DND-41 (cell line): ENCODE data around the gene FMN1.

Experiments used
- ATAC-seq: fragments of 200-7000 bp; cut with Tn5 transposase; 3 replicates; pipeline ENCODE4 v1.9.1; 2021; ENCODE audit warnings: low read depth; ENCODE audit not compliant: insufficient read depth
- DNase-seq: peaks from one replicate; pipeline ENCODE4 v3.0.0-alpha.2; 2020
- H2AFZ ChIP-seq: 2 replicates; pipeline ENCODE4 v1.6.0; 2012; ENCODE audit warnings: low read depth, low read length
- H3K27ac ChIP-seq: 2 replicates; pipeline ENCODE4 v1.5.1; 2012; ENCODE audit warnings: low read length, inconsistent platforms
- H3K27me3 ChIP-seq: fragments of 200-600 bp; sonication (generic); 2 replicates; pipeline ENCODE4 v1.6.0; 2012; ENCODE audit warnings: low read length, mild to moderate bottlenecking, inconsistent platforms; ENCODE audit not compliant: insufficient read depth, poor library complexity
- H3K36me3 ChIP-seq: 2 replicates; pipeline ENCODE4 v1.5.1; 2012; ENCODE audit warnings: low read length, inconsistent platforms; ENCODE audit not compliant: insufficient read depth
- H3K4me1 ChIP-seq: 2 replicates; pipeline ENCODE4 v1.5.1; 2012; ENCODE audit warnings: mild to moderate bottlenecking, low read length; ENCODE audit not compliant: insufficient read depth
- H3K4me2 ChIP-seq: 2 replicates; pipeline ENCODE4 v1.6.0; 2012; ENCODE audit warnings: mild to moderate bottlenecking, moderate library complexity, low read length, inconsistent platforms; ENCODE audit not compliant: insufficient read depth
- H3K4me3 ChIP-seq, 2 experiments: fragments of 200-600 bp in 1 of 2; shearing (Covaris generic) in 1 of 2; 2 replicates each; pipeline ENCODE4 v1.5.1; 2012 to 2016; ENCODE audit warnings: inconsistent platforms in 2 of 2, low read length in 2 of 2, mild to moderate bottlenecking in 2 of 2, low read depth in 1 of 2, moderate library complexity in 1 of 2
- H3K79me2 ChIP-seq: 2 replicates; pipeline ENCODE4 v1.6.0; 2012; ENCODE audit warnings: low read length, inconsistent platforms; ENCODE audit not compliant: insufficient read depth
- H3K9ac ChIP-seq: 2 replicates; pipeline ENCODE4 v1.6.0; 2012; ENCODE audit warnings: low read depth, mild to moderate bottlenecking, inconsistent platforms, low read length, moderate library complexity
- H3K9me3 ChIP-seq: 2 replicates; pipeline ENCODE4 v1.5.1; 2012; ENCODE audit warnings: low read length, moderate library complexity, mild to moderate bottlenecking, inconsistent platforms; ENCODE audit not compliant: insufficient read depth, severe bottlenecking
- H4K20me1 ChIP-seq: 2 replicates; pipeline ENCODE4 v1.6.0; 2012; ENCODE audit warnings: low read length; ENCODE audit not compliant: insufficient read depth
- CTCF ChIP-seq: IDR thresholded peaks from 2 replicates; pipeline ENCODE4 v1.5.1; 2012; ENCODE audit warnings: borderline replicate concordance, low read length, moderate library complexity, mild to moderate bottlenecking; ENCODE audit not compliant: poor library complexity, severe bottlenecking; ENCODE audit errors: extremely low read depth
- EZH2 ChIP-seq: IDR thresholded peaks from 3 replicates; pipeline ENCODE4 v1.6.1; 2012; ENCODE audit warnings: borderline replicate concordance, low read depth, mild to moderate bottlenecking, moderate library complexity, low read length, inconsistent platforms; ENCODE audit not compliant: severe bottlenecking

The FMN1 gene

GRCh38 chr15:32884146-32884545, 310.4 kb downstream of the FMN1 start:
- H3K4me2 ChIP-seq: no peak overlapping the region
- no peaks in the 10 kb centered on the region for H3K79me2 ChIP-seq
- TF ChIP-seq EZH2: no peak
- no peak for TF ChIP-seq CTCF
- DNase-seq: no peak
- H4K20me1 ChIP-seq: no peaks in the 10 kb centered on the region
- no peak overlapping the region for H2AFZ ChIP-seq
- no peak for ATAC-seq
- H3K4me3 ChIP-seq: no peak overlapping the region
- no peak overlapping the region for H3K9ac ChIP-seq
- no peak overlapping the region for H3K27ac ChIP-seq
- H3K36me3 ChIP-seq: no peaks in the 10 kb centered on the region
- no peaks in the 10 kb centered on the region for H3K4me1 ChIP-seq
- H3K27me3 ChIP-seq: peaks cover 3% of the 10 kb centered on the region
- H3K9me3 ChIP-seq: no peaks in the 10 kb centered on the region

GRCh38 chr15:32882955-32883354, 311.6 kb downstream of the FMN1 start:
- H3K27me3 ChIP-seq: peaks cover 5% of the 10 kb centered on the region
- no peak overlapping the region for H3K9ac ChIP-seq
- no peaks in the 10 kb centered on the region for H3K4me1 ChIP-seq
- H3K4me3 ChIP-seq: no peak overlapping the region
- H4K20me1 ChIP-seq: no peaks in the 10 kb centered on the region
- no peak for DNase-seq
- H3K79me2 ChIP-seq: no peaks in the 10 kb centered on the region
- H3K4me2 ChIP-seq: no peak overlapping the region
- H3K36me3 ChIP-seq: no peaks in the 10 kb centered on the region
- TF ChIP-seq EZH2: no peak
- no peak for TF ChIP-seq CTCF
- no peak overlapping the region for H3K27ac ChIP-seq
- no peak overlapping the region for H2AFZ ChIP-seq
- ATAC-seq: no peak
- H3K9me3 ChIP-seq: no peaks in the 10 kb centered on the region

DNA sequence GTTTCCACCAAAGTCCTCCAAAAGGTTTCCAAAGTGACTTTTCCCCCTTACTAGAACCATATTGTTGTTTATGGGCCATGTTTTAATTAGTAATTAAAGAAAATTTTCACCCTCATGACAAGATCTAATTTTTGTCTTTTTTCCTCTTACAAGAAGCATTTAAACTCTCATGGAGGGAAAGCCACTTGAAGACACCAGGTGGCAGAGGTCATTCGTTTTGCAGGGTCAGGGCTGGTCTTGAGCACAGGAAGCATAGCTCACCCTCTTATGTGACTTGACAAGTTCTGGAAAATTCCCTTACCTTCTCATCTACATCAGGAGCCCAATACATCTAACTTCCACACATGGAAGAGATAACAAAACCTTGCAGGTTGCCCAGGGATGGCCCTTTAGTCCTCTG, 313.0 kb downstream of the FMN1 start:
- no peak for TF ChIP-seq EZH2
- no peak for TF ChIP-seq CTCF
- Histone ChIP-seq H4K20me1 (no peaks in the 10 kb centered on the region), H3K79me2 (no peaks in the 10 kb centered on the region), H2AFZ (no peak overlapping the region), H3K4me1 (no peaks in the 10 kb centered on the region), H3K4me2 (no peak overlapping the region), H3K36me3 (no peaks in the 10 kb centered on the region), H3K27me3 (peaks cover 7% of the 10 kb centered on the region), H3K9ac (no peak overlapping the region), H3K27ac (no peak overlapping the region), H3K9me3 (no peaks in the 10 kb centered on the region), H3K4me3 (no peak overlapping the region)
- DNase-seq (no peak), ATAC-seq (no peak)

- Histone ChIP-seq H3K27me3 (peaks cover 7% of the 10 kb centered on the region), H3K36me3 (no peaks in the 10 kb centered on the region), H2AFZ (no peak overlapping the region), H4K20me1 (no peaks in the 10 kb centered on the region), H3K4me1 (no peaks in the 10 kb centered on the region), H3K79me2 (no peaks in the 10 kb centered on the region), H3K9ac (no peak overlapping the region), H3K9me3 (no peaks in the 10 kb centered on the region), H3K27ac (no peak overlapping the region), H3K4me2 (no peak overlapping the region), H3K4me3 (no peak overlapping the region)
- ATAC-seq: no peak
- no peak for DNase-seq
- no peak for TF ChIP-seq CTCF
- TF ChIP-seq EZH2: no peak
These were observed 313.9 kb downstream of the FMN1 start for GRCh38 chr15:32880642-32881041.
